COR-L47 (cell line): ENCODE results near the gene SARS1.
"Not testable (repeated sequence)": the region's sequence is repeated elsewhere in the genome, so short reads cannot be mapped to it uniquely, and the experiment has no call there.

Source experiments
- DNase-seq: peaks from one replicate; lab custom pipeline; 2025; lab: John Stamatoyannopoulos, UW

The SARS1 gene

GRCh38 chr1:109192433-109192832 is 21.3 kb upstream of the SARS1 start:
- DNase-seq, result no peak

DNA sequence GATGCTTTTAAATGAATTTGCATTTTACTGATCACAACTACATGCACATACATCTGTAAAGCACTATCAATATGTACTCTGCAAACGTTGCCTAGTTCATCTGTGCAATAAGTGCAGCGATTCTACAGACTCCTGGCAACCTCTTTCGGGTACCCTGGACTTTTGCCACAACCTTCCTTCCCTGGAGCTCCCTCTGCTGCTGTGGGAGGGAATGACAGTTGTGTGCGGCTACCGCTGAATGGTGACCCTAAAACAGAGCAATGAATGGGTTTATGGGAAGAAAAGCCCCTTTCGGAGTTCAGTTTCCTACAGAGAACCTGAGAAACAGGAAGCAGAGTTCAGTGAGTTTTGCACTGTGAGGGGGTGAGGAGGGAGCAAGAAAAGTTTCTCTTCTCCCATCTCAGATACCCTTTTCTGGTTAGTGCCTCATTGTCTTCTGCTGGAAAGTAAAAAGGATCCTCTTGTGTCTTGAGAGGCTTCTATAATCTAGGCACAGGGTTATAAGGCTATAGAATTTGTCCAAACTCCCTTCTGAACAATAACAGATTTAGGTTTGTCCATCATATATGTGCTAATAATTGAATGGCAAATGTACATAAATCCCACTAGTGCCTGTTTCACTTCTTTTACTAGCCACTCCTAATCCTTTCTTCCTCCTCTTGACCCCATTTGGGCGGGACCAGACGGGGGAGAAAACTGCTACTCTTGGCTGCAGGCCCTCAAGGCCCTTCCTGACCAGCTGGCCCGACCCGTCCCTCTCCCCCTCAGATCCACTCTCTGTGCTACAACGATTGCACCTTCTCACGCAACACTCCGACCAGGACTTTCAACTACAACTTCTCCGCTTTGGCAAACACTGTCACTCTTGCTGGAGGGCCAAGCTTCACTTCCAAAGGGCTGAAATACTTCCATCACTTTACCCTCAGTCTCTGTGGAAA is 19.8 kb upstream of the SARS1 start:
- DNase-seq, result peak; percentile 27

GRCh38 chr1:109197158-109198042 is 16.3 kb upstream of the SARS1 start:
- DNase-seq, result no peak

GRCh38 chr1:109198043-109198695 is 15.5 kb upstream of the SARS1 start:
- DNase-seq, result no peak

GRCh38 chr1:109198745-109199144 is 15.0 kb upstream of the SARS1 start:
- DNase-seq, result no peak

GRCh38 chr1:109199710-109200109 is 14.0 kb upstream of the SARS1 start:
- DNase-seq, result no peak

DNA sequence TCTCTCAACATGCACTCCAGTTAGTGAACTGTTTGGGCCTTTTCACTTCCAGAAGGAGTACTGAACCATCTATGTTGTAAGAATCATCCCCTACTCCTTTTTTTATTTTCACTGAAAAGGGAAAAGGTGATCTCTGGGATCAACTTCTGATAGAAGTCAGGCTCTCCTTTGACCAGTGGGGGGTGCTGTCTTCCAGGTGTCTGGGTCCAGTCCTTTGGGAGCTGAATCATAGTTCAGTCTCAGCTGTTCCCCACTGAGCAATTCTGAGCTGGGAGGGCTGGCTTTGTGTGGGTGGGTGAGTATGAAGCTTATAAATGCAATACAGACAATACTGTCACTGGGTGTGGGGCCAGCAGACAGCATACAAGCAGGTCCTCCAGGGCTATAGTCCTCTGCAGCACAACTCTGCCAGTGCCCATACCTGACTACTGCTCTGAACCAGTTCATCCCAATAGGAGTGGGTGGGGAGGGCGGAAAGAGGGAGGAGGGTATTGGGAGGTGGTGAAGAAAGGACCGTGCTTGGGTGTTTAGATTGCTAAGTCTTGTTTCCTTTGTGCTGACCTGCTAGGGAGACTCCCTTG is 12.5 kb upstream of the SARS1 start:
- DNase-seq, result peak; percentile 62

DNA sequence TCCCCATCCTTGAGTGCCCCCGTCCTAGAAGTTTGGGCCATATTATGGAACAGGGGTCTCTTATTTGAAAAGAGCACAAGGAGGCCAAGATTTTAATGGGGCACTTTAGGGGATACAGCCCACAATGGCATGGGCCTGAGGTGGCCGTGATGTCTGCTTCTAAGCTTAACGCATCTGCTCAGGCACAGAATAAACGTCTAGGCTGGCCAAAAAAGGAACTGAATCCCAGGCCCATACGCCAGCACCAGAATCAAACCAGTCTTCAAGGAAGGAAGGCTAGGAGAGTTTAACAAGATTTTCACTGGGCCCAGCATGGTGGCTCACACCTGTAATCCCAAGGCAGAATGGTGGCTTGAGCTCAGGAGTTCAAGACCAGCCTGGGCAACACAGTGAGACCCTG is 9.2 kb upstream of the SARS1 start:
- DNase-seq, result no peak

DNA sequence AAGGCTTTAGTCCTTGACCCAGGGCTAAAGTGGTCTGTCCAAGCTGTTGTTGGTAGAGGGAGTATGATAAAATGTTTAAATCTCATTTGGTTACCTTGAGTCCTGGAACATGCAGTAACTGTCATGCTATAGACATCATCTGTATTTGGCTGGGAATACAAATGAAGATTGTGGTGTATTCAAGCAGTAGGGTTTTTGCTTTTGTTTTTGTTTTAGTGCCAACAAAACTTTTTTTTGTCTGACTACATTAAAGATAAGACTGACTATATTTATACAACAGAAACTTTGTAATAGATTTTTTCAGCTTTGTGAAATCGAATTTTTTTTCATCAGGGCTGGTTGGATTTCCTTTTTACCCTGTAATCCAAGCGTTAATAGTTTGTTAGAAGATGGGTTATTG is 7.4 kb upstream of the SARS1 start:
- DNase-seq, result no peak

DNA sequence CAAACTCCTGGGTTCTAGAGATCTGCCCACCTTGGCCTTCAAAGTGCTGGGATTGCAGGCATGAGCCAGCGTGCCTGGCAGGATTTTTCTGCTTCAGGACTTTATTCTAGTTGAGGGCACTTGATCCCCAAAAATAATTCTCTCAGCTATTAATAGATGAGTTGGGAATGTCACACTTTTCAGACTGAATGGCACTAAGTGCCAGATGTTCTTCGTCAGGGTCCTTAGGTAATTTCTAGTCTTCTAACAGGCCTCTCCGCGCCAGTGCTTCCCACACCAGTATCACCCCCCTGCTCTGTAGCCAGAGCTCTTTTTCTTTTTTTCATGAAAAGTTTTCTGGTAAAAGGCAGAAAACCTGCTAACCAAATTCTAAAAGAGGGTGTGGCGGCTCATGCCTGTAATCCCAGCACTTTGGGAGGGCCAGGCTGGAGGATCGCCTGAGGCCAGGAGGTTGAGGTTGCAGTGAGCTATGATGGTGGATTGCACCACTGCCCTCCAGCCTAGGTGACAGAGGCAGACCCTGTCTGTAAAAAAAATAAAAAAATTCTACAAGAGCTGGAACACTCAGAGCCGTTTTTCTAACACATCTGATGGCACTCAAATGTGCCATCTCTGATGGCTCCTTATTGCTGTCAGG is 6.1 kb upstream of the SARS1 start:
- no peak for DNase-seq

- no peak for DNase-seq
Measured at GRCh38 chr1:109208394-109208793, 5.3 kb upstream of the SARS1 start.

DNA sequence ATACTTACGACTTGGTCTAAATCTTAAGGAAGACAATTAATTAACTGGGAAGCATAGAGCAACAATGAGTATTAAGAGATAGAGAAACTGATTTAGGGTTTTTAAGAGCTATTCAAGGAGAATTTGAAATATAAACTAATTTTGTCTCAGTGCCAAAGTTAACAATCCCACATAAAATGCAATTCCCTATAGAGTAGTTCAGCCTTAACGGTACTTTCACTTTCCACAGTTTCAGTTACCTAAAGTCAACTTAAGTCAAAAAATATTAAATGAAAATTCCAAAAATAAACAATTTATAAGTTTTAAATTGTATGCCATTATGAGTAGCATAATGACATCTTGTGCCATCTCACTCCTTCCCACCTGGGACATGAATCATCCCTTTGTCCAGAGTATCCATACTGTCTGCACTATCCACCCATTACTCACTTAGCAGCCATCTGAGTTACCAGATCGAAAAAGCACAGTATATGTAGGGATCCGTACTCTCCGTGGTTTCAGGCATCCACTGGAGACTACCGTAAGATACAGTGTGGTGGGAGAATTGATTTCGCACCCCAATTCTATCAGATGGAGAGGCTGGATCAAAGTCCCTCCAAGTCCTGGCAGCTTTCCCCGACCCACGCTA is 4.8 kb upstream of the SARS1 start:
- DNase-seq, result no peak

DNA sequence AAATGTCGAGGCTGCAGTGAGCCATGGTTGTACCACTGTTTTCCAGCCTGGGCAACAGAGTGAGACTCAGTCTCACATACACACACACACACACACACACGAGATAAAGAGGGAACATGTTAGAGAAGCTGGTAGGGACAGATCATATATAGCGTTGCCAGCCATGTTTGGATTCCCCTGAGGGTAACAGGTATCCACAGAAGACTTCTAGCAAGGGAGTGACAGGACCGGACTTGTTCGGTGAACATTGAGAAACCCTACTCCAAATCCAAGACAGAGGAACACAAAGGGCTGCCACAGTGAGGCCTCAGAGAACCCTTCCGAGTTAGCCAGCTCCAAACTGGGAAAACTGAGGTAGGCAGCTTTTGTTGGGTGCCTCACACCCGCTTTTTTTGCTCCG is 3.7 kb upstream of the SARS1 start:
- no peak for DNase-seq

DNA sequence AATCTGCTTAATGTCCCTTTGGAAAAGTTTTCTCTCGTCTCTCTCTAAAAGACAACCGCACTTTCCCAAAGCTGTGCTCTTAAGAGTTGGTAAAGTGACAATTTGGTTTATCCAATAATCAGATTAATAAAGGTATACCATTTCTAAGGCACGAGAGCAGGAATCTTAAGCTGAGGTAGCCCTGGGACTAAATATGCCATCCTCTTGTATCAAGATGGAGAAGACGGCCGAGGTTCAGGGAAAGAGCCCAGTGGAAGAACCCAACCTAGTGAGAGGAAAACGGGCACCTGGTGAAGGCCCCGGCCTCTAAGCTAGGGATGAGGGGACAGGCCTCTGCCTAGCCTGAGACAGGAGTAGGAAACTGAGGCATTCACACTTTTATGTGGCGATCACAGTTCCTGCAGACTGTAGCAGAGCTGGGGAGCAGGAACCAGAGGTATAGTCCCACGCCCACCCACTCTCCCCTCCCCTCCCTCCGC is 334 bp upstream of the SARS1 start:
- no peak for DNase-seq

DNA sequence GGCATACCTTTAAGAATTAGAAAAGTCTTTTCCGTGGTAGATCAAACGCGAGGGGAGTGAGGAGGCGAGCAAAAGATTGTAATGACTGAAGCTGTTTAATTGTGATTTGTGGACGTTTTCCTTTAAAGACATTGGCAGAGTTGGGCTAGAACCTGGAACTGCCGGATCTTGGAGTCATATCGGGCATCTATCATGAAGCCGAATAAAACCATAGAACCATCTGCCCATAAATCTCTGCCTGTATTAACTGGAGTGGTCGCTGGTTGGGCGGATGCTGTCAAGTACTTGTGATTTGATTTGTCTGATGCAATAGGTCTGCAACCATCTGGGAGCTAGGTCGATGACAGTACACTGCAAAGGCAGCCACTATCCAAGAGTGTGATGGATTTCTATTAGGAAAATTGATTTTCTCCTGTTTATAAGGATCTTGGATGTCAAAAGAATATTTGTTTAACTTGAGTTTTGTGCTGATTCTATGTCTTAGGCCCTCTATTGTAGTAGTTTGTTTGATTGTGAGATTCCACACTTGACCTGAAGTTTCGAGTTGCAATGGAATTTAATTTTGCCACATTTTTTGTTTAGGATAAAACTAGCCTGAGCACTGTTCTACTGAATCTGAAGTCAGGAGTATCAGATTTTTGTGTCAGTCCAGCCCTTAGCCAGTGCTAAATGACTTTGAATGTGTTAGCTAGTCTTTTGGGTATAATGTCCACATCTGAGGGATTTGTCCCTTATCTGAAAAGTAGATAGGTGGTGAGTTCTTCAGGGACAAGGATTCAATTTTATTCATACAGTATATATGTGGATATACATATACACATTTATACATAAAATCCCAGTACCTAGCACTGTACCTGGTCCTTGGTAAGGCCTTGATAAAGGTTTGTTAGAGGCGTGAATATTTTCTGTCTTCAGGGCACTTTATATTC is 1.2 kb downstream of the SARS1 start:
- peak; percentile 45 for DNase-seq

DNA sequence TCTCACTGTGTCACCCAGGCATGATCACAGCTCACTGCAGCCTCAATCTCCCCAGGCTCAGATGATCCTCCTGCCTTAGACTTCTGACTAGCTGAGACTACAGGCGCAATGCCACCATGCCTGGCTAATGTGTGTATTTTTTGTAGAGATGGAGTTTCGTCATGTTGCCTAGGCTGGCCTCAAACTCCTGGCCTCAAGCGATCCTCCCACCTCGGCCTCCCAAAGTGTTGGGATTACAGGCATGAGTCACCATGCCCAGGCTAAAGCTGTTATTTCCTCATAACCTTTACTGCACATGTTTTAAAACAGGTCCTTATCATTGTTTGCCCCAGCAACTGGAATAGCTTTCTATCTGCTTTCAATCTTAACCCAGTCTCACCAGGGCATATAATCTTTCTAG is 2.9 kb downstream of the SARS1 start:
- DNase-seq, result no peak

DNA sequence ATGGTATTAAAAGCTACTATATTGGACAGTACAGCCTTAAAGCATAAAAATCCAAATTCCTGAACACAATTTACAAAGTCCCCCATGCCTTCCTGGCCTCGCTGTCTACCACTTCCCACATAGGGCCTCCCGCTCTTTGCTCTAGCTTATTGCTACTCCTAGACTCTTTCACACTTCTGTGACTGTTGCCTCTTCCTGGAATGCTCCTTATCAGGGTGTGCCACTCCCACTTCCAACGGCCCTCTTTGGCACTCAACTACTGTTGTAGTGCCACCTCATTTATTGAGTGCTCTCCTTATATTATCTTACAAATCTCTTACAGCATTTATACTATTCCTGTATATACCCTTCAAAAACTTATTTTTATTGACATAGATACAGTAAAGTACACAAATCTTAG is 4.8 kb downstream of the SARS1 start:
- no peak for DNase-seq

DNA sequence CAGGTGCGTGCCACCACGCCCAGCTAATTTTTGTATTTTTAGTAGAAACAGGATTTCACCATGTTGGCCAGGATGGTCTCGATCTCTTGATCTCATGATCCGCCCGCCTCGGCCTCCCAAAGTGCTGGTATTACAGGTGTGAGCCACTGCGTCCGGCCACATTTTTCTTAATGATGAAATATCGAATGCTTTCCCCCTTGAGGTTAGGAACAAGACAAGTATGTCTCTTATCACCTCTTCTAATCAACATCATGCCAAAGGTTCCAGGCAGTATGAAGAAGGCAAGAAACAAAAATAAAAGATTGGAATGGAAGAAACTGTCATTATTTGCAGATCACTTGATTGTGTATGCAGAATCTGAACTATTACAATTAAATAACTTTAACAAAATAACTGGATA is 7.5 kb downstream of the SARS1 start:
- not testable (repeated sequence) for DNase-seq

- no peak for DNase-seq
Measured at GRCh38 chr1:109225308-109225707, 11.6 kb downstream of the SARS1 start.
